NCI-H526 (cell line): ENCODE data around the gene TRIM46.
"Not testable (repeated sequence)": the region's sequence is repeated elsewhere in the genome, so short reads cannot be mapped to it uniquely, and the experiment has no call there.

ENCODE experiments used
- DNase-seq, 2 experiments: peaks; one replicate each; lab custom pipeline; 2025; lab: John Stamatoyannopoulos, UW

TRIM46 gene

GRCh38 chr1:155205035-155205434, 31.4 kb downstream of the TRIM46 start:
- DNase-seq, result no peak

- no peak for DNase-seq
Measured at GRCh38 chr1:155205969-155206593, 32.4 kb downstream of the TRIM46 start.

GRCh38 chr1:155206891-155207805, 33.5 kb downstream of the TRIM46 start:
- DNase-seq, result peak; percentile 91 to 98

GRCh38 chr1:155207806-155208540, 34.3 kb downstream of the TRIM46 start, which contains the start of gene THBS3:
Gene THBS3 (minus strand): TSS chr1:155207897. CDS start chr1:155207876, 21 bp downstream.
- DNase-seq, result peak in 1 of 2 experiments; percentile 66

GRCh38 chr1:155208541-155209311, 35.1 kb downstream of the TRIM46 start, which contains the start of gene MTX1:
Gene MTX1 (plus strand): TSS chr1:155208695. CDS start chr1:155208805, 110 bp downstream.
- peak; percentile 84 to 98 for DNase-seq

- DNase-seq, result no peak
Measured at GRCh38 chr1:155209312-155209721, 35.7 kb downstream of the TRIM46 start.

GRCh38 chr1:155210314-155211104, 36.9 kb downstream of the TRIM46 start:
- no peak for DNase-seq

GRCh38 chr1:155211381-155212050, 37.9 kb downstream of the TRIM46 start:
- DNase-seq, result not testable (repeated sequence)

- DNase-seq, result not testable (repeated sequence)
Measured at GRCh38 chr1:155212051-155212440, 38.4 kb downstream of the TRIM46 start.

- DNase-seq, result not testable (repeated sequence)
Measured at GRCh38 chr1:155214702-155215101, 41.1 kb downstream of the TRIM46 start.

- peak; percentile 46 to 76 for DNase-seq
Measured at GRCh38 chr1:155218854-155219591, 45.4 kb downstream of the TRIM46 start.

- DNase-seq, result peak in 1 of 2 experiments; percentile 43
Measured at GRCh38 chr1:155219592-155220031, 46.0 kb downstream of the TRIM46 start.

GRCh38 chr1:155220211-155220965, 46.7 kb downstream of the TRIM46 start:
- not testable (repeated sequence) for DNase-seq

- no peak for DNase-seq
Measured at GRCh38 chr1:155223047-155223446, 49.4 kb downstream of the TRIM46 start.

- DNase-seq, result not testable (repeated sequence)
Measured at GRCh38 chr1:155225404-155225759, 51.7 kb downstream of the TRIM46 start.

- peak; percentile 82 to 93 for DNase-seq
Measured at GRCh38 chr1:155226188-155226909, 52.7 kb downstream of the TRIM46 start.

- peak; percentile 82 to 87 for DNase-seq
Measured at GRCh38 chr1:155226910-155227260, 53.2 kb downstream of the TRIM46 start.
